Embryonic facial prominence (tissue), 1 donor: Measurements from ENCODE around the gene NLK.
"Not testable (repeated sequence)": the region's sequence is repeated elsewhere in the genome, so short reads cannot be mapped to it uniquely, and the experiment has no call there.

ENCODE experiments used
- DNase-seq: peaks from one replicate; pipeline ENCODE4 v3.0.0-alpha.2; 2016; ENCODE audit errors: extremely low spot score

NLK gene

GRCh38 chr17:28194382-28194781 lies 151.9 kb downstream of the NLK start:
- no peak for DNase-seq

- no peak for DNase-seq
Measured at GRCh38 chr17:28196636-28197035, 154.2 kb downstream of the NLK start.

GRCh38 chr17:28199115-28199514 lies 156.6 kb downstream of the NLK start:
- DNase-seq: no peak

- no peak for DNase-seq
Measured at GRCh38 chr17:28199728-28200127, 157.3 kb downstream of the NLK start.

GRCh38 chr17:28201315-28201714 lies 158.8 kb downstream of the NLK start:
- DNase-seq: no peak

GRCh38 chr17:28204244-28204643 lies 161.8 kb downstream of the NLK start:
- DNase-seq: no peak

- no peak for DNase-seq
Measured at GRCh38 chr17:28204751-28205150, 162.3 kb downstream of the NLK start.

- no peak for DNase-seq
Measured at GRCh38 chr17:28206292-28206691, 163.8 kb downstream of the NLK start.

- no peak for DNase-seq
Measured at GRCh38 chr17:28211811-28212210, 169.3 kb downstream of the NLK start.

GRCh38 chr17:28213578-28213977 lies 171.1 kb downstream of the NLK start:
- not testable (repeated sequence) for DNase-seq

GRCh38 chr17:28216052-28216451 lies 173.6 kb downstream of the NLK start:
- DNase-seq: no peak

GRCh38 chr17:28216528-28216927 lies 174.1 kb downstream of the NLK start:
- no peak for DNase-seq

- DNase-seq: no peak
Measured at GRCh38 chr17:28219771-28220170, 177.3 kb downstream of the NLK start.

GRCh38 chr17:28221751-28222414 lies 179.4 kb downstream of the NLK start:
- no peak for DNase-seq

GRCh38 chr17:28225271-28225670 lies 182.8 kb downstream of the NLK start:
- no peak for DNase-seq

- no peak for DNase-seq
Measured at GRCh38 chr17:28225867-28226266, 183.4 kb downstream of the NLK start.

- DNase-seq: no peak
Measured at GRCh38 chr17:28226563-28227315, 184.3 kb downstream of the NLK start.

- DNase-seq: no peak
Measured at GRCh38 chr17:28227316-28228108, 185.0 kb downstream of the NLK start.

- no peak for DNase-seq
Measured at GRCh38 chr17:28228109-28228840, 185.8 kb downstream of the NLK start.

- no peak for DNase-seq
Measured at GRCh38 chr17:28228986-28229729, 186.7 kb downstream of the NLK start.

GRCh38 chr17:28230011-28230410 lies 187.5 kb downstream of the NLK start:
- DNase-seq: no peak
